ENCODE measurements around the gene TIMM22. TPM values are rescaled to one million over a fixed set of nuclear protein-coding genes. Genes with fewer than 3 reads are reported as not detected.
"Not testable (repeated sequence)": the region's sequence is repeated elsewhere in the genome, so short reads cannot be mapped to it uniquely, and the experiment has no call there.

The TIMM22 gene
- total RNA-seq, 1 donor from 2014 or later = 14.1 TPM

GRCh38 chr17:986322-986929, 10.5 kb upstream of the TIMM22 start:
- no peak overlapping the region for H3K4me3 Mint-ChIP-seq (ENCODE audit: low read depth)
- DNase-seq (ENCODE audit: low spot score, unreplicated experiment) = no peak
- no peaks in the 10 kb centered on the region for H3K9me3 Mint-ChIP-seq (ENCODE audit: low read depth)
- H3K36me3 Mint-ChIP-seq (ENCODE audit: insufficient read depth) = no peaks in the 10 kb centered on the region
- H3K27ac Mint-ChIP-seq = peak overlapping the region; percentile 57
- H3K27me3 Mint-ChIP-seq = no peaks in the 10 kb centered on the region
- TF ChIP-seq, protein P1, sequence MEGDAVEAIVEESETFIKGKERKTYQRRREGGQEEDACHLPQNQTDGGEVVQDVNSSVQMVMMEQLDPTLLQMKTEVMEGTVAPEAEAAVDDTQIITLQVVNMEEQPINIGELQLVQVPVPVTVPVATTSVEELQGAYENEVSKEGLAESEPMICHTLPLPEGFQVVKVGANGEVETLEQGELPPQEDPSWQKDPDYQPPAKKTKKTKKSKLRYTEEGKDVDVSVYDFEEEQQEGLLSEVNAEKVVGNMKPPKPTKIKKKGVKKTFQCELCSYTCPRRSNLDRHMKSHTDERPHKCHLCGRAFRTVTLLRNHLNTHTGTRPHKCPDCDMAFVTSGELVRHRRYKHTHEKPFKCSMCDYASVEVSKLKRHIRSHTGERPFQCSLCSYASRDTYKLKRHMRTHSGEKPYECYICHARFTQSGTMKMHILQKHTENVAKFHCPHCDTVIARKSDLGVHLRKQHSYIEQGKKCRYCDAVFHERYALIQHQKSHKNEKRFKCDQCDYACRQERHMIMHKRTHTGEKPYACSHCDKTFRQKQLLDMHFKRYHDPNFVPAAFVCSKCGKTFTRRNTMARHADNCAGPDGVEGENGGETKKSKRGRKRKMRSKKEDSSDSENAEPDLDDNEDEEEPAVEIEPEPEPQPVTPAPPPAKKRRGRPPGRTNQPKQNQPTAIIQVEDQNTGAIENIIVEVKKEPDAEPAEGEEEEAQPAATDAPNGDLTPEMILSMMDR (IDR thresholded peaks at IDR 0.05; ENCODE audit: unreplicated experiment) = no peak
- peaks cover 1% of the 10 kb centered on the region for H3K4me1 Mint-ChIP-seq (ENCODE audit: low read depth)

- no peaks in the 10 kb centered on the region for H3K9me3 Mint-ChIP-seq (ENCODE audit: low read depth)
- no peak overlapping the region for H3K4me3 Mint-ChIP-seq (ENCODE audit: low read depth)
- H3K27me3 Mint-ChIP-seq = no peaks in the 10 kb centered on the region
- no peak for DNase-seq (ENCODE audit: low spot score, unreplicated experiment)
- TF ChIP-seq, protein P1 (IDR thresholded peaks at IDR 0.05; ENCODE audit: unreplicated experiment) = no peak
- peaks cover 1% of the 10 kb centered on the region for H3K4me1 Mint-ChIP-seq (ENCODE audit: low read depth)
- H3K27ac Mint-ChIP-seq = no peak overlapping the region
- H3K36me3 Mint-ChIP-seq (ENCODE audit: insufficient read depth) = no peaks in the 10 kb centered on the region
These were observed 9.0 kb upstream of the TIMM22 start for GRCh38 chr17:987931-988330.

- Mint-ChIP-seq H3K36me3 (ENCODE audit: insufficient read depth) (no peaks in the 10 kb centered on the region), H3K4me1 (ENCODE audit: low read depth) (peaks cover 1% of the 10 kb centered on the region), H3K27me3 (no peaks in the 10 kb centered on the region), H3K27ac (no peak overlapping the region), H3K4me3 (ENCODE audit: low read depth) (no peak overlapping the region), H3K9me3 (ENCODE audit: low read depth) (no peaks in the 10 kb centered on the region)
- no peak for DNase-seq (ENCODE audit: low spot score, unreplicated experiment)
- TF ChIP-seq, protein P1 (IDR thresholded peaks at IDR 0.05; ENCODE audit: unreplicated experiment) = no peak
These were observed 8.4 kb upstream of the TIMM22 start for GRCh38 chr17:988561-988960.

- Mint-ChIP-seq H3K4me1 (ENCODE audit: low read depth) (peaks cover 3% of the 10 kb centered on the region), H3K27ac (no peak overlapping the region), H3K36me3 (ENCODE audit: insufficient read depth) (no peaks in the 10 kb centered on the region), H3K9me3 (ENCODE audit: low read depth) (no peaks in the 10 kb centered on the region), H3K4me3 (ENCODE audit: low read depth) (no peak overlapping the region), H3K27me3 (peaks cover 2% of the 10 kb centered on the region)
- no peak for DNase-seq (ENCODE audit: low spot score, unreplicated experiment)
- TF ChIP-seq, protein P1 (IDR thresholded peaks at IDR 0.05; ENCODE audit: unreplicated experiment) = no peak
These were observed 4.0 kb upstream of the TIMM22 start for GRCh38 chr17:992933-993332.

DNA sequence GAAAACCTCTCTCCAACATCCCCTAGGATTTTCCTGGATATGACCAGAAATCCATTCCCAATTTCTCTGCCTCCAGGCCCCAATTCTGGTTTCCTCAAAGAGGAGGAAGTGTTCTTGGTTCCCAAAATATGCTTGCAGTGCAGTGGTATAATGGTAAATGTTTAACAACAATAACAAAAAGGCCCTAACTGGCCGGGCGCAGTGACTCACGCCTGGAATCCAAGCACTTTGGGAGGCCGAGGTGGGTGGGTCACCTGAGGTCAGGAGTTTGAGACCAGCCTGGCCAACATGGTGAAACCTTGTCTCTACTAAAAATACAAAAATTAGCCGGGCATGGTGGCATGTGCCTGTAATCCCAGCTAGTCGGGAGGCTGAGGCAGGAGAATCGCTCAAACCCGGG, 1.6 kb upstream of the TIMM22 start:
- DNase-seq (ENCODE audit: low spot score, unreplicated experiment); H3K36me3 Mint-ChIP-seq (ENCODE audit: insufficient read depth); H3K4me1 Mint-ChIP-seq (ENCODE audit: low read depth); H3K4me3 Mint-ChIP-seq (ENCODE audit: low read depth); H3K9me3 Mint-ChIP-seq (ENCODE audit: low read depth); H3K27ac Mint-ChIP-seq; H3K27me3 Mint-ChIP-seq: not testable (repeated sequence)

- no peaks in the 10 kb centered on the region for H3K9me3 Mint-ChIP-seq (ENCODE audit: low read depth)
- no peak for DNase-seq (ENCODE audit: low spot score, unreplicated experiment)
- H3K27me3 Mint-ChIP-seq = peaks cover 2% of the 10 kb centered on the region
- peak overlapping the region; percentile 97 for H3K4me3 Mint-ChIP-seq (ENCODE audit: low read depth)
- peak overlapping the region; percentile 7 for H3K27ac Mint-ChIP-seq
- H3K4me1 Mint-ChIP-seq (ENCODE audit: low read depth) = peaks cover 8% of the 10 kb centered on the region
- TF ChIP-seq, protein P1 (IDR thresholded peaks at IDR 0.05; ENCODE audit: unreplicated experiment) = no peak
- H3K36me3 Mint-ChIP-seq (ENCODE audit: insufficient read depth) = peaks cover 10% of the 10 kb centered on the region
These were observed 1.2 kb downstream of the TIMM22 start for GRCh38 chr17:998111-998510.

All from progenitor cell of endocrine pancreas (in vitro differentiated cells).